K562 (cell line): ENCODE data around the gene GAB1. TPM values are rescaled to one million over a fixed set of nuclear protein-coding genes. Genes with fewer than 3 reads are reported as not detected.

Source experiments
- ATAC-seq: fragments of 200-7000 bp; cut with Tn5 transposase; 3 replicates; pipeline ENCODE4 v1.9.1; 2020; ENCODE audit warnings: moderate library complexity
- BruUV-seq: library from RNA; stranded (reverse); fragments of 400-500 nt; replicated peaks from 2 replicates; lab custom pipeline; 2021; lab: Mats Ljungman, UMichigan
- CTCF ChIA-PET: fragments of 300-600 bp; formaldehyde crosslinking; extraction: SDS; loops from one replicate; lab custom pipeline; 2021; ENCODE audit warnings: low intra/inter-chr PET ratio; lab: Yijun Ruan, JAX
- POLR2A ChIA-PET: fragments of 300-600, 350-650 bp; sonication (Branson Sonifier 250); formaldehyde crosslinking; extraction: SDS; loops from one replicate; lab custom pipeline; 2021; ENCODE audit warnings: antibody characterized with exemption, inconsistent platforms; lab: Yijun Ruan, JAX
- DNase-seq, 4 experiments: peaks; one replicate each; pipeline versions ENCODE4 v3.0.0 to v3.0.0-alpha.2; 2011 to 2018; ENCODE audit warnings: low spot score in 3 of 4, mixed read lengths in 3 of 4; ENCODE audit errors: extremely low read depth in 1 of 4
- FAIRE-seq: peaks from 2 replicates; lab custom pipeline; 2011; peaks lifted over from hg19 to GRCh38; lab: Jason Lieb, UNC
- H2AFZ ChIP-seq: 2 replicates; pipeline ENCODE4 v1.6.0; 2011; ENCODE audit warnings: low read depth, low read length, control low read depth, inconsistent platforms
- H3K27ac ChIP-seq: fragments of 200-600 bp; 3 replicates; pipeline ENCODE4 v1.8.0; 2011; ENCODE audit warnings: low read depth, mild to moderate bottlenecking, control low read depth, inconsistent platforms, low read length, moderate library complexity, mixed read lengths; ENCODE audit errors: extremely low read depth
- H3K27me3 ChIP-seq, 2 experiments: fragments of 300-600 bp in 1 of 2; 2 replicates in 1 of 2; 3 replicates in 1 of 2; pipeline versions ENCODE4 v1.6.0 to v1.8.0; 2011; ENCODE audit warnings: inconsistent platforms in 2 of 2, low read length in 2 of 2, mild to moderate bottlenecking in 1 of 2, mixed read lengths in 1 of 2, moderate library complexity in 1 of 2; ENCODE audit not compliant: control insufficient read depth in 2 of 2, insufficient read depth in 2 of 2
- H3K36me3 ChIP-seq: fragments of 300-600 bp; 3 replicates; pipeline ENCODE4 v1.8.0; 2011; ENCODE audit warnings: mild to moderate bottlenecking, low read length, inconsistent platforms; ENCODE audit not compliant: control insufficient read depth, insufficient read depth
- H3K4me1 ChIP-seq, 2 experiments: fragments of 200-600 bp in 1 of 2; replicated peaks in 1 of 2; 2 replicates in 1 of 2; 3 replicates in 1 of 2; pipeline versions ENCODE4 v1.5.1 to v1.8.0; 2011; ENCODE audit warnings: inconsistent platforms in 2 of 2, low read length in 2 of 2, mild to moderate bottlenecking in 1 of 2, mixed read lengths in 1 of 2, moderate library complexity in 1 of 2; ENCODE audit not compliant: control insufficient read depth in 2 of 2, insufficient read depth in 2 of 2
- H3K4me2 ChIP-seq: 2 replicates; pipeline ENCODE4 v1.6.1; 2011; ENCODE audit warnings: low read length, control low read depth, inconsistent platforms, mixed read lengths; ENCODE audit not compliant: insufficient read depth
- H3K4me3 ChIP-seq: fragments of 200-600 bp; sonication (generic), shearing (Covaris generic); 2 replicates; pipeline ENCODE4 v1.5.1; 2016; ENCODE audit warnings: control low read depth, inconsistent platforms
- H3K79me2 ChIP-seq: fragments of 200-600 bp; 3 replicates; pipeline ENCODE4 v1.8.0; 2011; ENCODE audit warnings: low read length, inconsistent platforms; ENCODE audit not compliant: control insufficient read depth, insufficient read depth
- H3K9ac ChIP-seq, 2 experiments: 2 replicates each; pipeline versions ENCODE4 v1.6.0 to v1.6.1; 2011; ENCODE audit warnings: low read depth in 2 of 2, low read length in 2 of 2, control low read depth in 1 of 2, inconsistent platforms in 1 of 2, mild to moderate bottlenecking in 1 of 2, mixed read lengths in 1 of 2; ENCODE audit not compliant: insufficient read depth in 1 of 2
- H3K9me1 ChIP-seq: one replicate; pipeline ENCODE4 v1.6.0; 2011; ENCODE audit warnings: inconsistent platforms, mild to moderate bottlenecking, low read length, moderate library complexity; ENCODE audit not compliant: control insufficient read depth, insufficient read depth
- H3K9me3 ChIP-seq: replicated peaks from 2 replicates; pipeline ENCODE4 v1.5.1; 2011; ENCODE audit warnings: low read depth, low read length, inconsistent platforms; ENCODE audit not compliant: control insufficient read depth, insufficient read depth
- H4K20me1 ChIP-seq: replicated peaks from 2 replicates; pipeline ENCODE4 v1.6.1; 2011; ENCODE audit warnings: low read length, inconsistent platforms, mixed read lengths; ENCODE audit not compliant: control insufficient read depth, insufficient read depth
- ARID1B ChIP-seq: fragments of 450-650 bp; IDR thresholded peaks from 2 replicates; pipeline ENCODE4 v1.6.1; 2016; ENCODE audit warnings: antibody characterized with exemption, mild to moderate bottlenecking, inconsistent platforms
- CBFA2T3 ChIP-seq: fragments of 450-650 bp; IDR thresholded peaks from 2 replicates; pipeline ENCODE4 v1.6.1; 2017
- CXXC5 ChIP-seq: fragments of 250-450 bp; sonication (Bioruptor Pico); IDR thresholded peaks from 2 replicates; pipeline ENCODE4 v1.8.0; 2022; ENCODE audit warnings: inconsistent platforms, mild to moderate bottlenecking, moderate library complexity
- DPF2 ChIP-seq: fragments of 450-650 bp; IDR thresholded peaks from 2 replicates; pipeline ENCODE4 v1.6.1; 2016
- SMARCA4 ChIP-seq: fragments of 450-650 bp; IDR thresholded peaks from 2 replicates; pipeline ENCODE4 v1.6.1; 2016
- TAL1 ChIP-seq: fragments of 450-650 bp; IDR thresholded peaks from 2 replicates; pipeline ENCODE4 v1.6.1; 2016; ENCODE audit warnings: mild to moderate bottlenecking
- ZNF699 ChIP-seq: fragments of 250-450 bp; sonication (Bioruptor Pico); IDR thresholded peaks from 2 replicates; pipeline ENCODE4 v1.8.0; 2021; ENCODE audit warnings: mild to moderate bottlenecking, moderate library complexity; ENCODE audit not compliant: insufficient replicate concordance
- WGBS: fragments of 100-300 bp; shearing (Covaris generic); methylation state at CpG from one replicate; pipeline ENCODE4 v1.1.6; 2016; ENCODE audit warnings: low coverage, mixed read lengths; ENCODE audit not compliant: insufficient coverage; ENCODE audit errors: missing lambda C conversion rate; 5-methylcytosine and 5-hydroxymethylcytosine counted together
- in situ Hi-C: fragments of 300-500 bp; cut with MboI; formaldehyde crosslinking; loops from 4 replicates; pipeline ENCODE4 v1.15.0; 2018; ENCODE audit warnings: inconsistent platforms, mixed read lengths
- intact Hi-C: fragments of 100-400 bp; cut with micrococcal nuclease; formaldehyde crosslinking; loops from 2 replicates; pipeline ENCODE4 v1.14.2; 2022
- polyA plus RNA-seq, 8 experiments: library from polyadenylated mRNA; depleted of rRNA in 4 of 8; stranded (reverse) in 5 of 8; unstranded in 3 of 8; fragments of >200 nt; fragmentation: Nextera tagmentation in 2 of 8; fragmentation: Illumina TruSeq in 1 of 8; extraction: Ambion mirVana in 2 of 8; extraction: Trizol in 1 of 8; gene quantifications; 2 replicates each; pipeline versions ENCODE4 v1.2.1 to v1.2.3, GENCODE V29; 2011 to 2014; ENCODE audit warnings: inconsistent platforms in 1 of 8, missing spikeins in 1 of 8
- total RNA-seq, 7 experiments: library from RNA; depleted of rRNA in 6 of 7; stranded (reverse); fragments of >200 nt in 6 of 7; fragmentation: Illumina TruSeq in 2 of 7; extraction: Trizol in 2 of 7; gene quantifications; 2 replicates each; pipeline versions ENCODE4 v1.2.1 to v1.2.3, GENCODE V29; 2011 to 2021; ENCODE audit warnings: low replicate concordance in 1 of 7
- TF ChIP-seq, protein P1 (sequence below): sonication (generic); IDR thresholded peaks from 2 replicates; pipeline ENCODE4 v1.6.1; 2016
- TF ChIP-seq, protein P2 (sequence below): IDR thresholded peaks from 2 replicates; pipeline ENCODE4 v1.6.1; 2012; ENCODE audit warnings: low read depth, low read length, improper control_type of control experiment, borderline replicate concordance

GAB1 gene
- total and polyA plus RNA-seq, 9 of the 15 experiments (the other 6 are each of a cell fraction or from before 2014, with no cell fraction given): 1.3 to 14.6 (median 7.5) TPM

DNA sequence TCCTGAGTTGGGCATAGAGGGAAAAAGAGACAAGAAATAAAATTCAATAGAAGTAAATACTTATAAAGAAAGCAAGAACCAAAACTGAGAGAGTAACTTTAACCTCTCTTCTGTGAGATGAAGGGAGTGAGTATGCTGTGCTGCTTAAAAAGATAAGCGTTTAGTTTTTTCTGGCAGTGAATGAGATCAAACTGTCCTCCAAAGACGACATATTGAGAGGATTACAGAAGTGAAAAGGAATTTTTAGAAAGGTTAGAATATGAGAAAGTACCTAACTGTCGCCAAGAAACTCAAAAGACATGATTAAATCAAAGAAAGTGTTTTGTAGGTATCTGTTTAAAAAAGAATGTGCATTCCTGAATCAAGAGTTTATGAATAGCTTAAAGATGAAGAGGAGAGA lies 16.0 kb downstream of the GAB1 start:
- peak overlapping the region in 1 of 2 experiments; percentile 23; a peak in 1 of 4 replicates for H3K9ac ChIP-seq
- TF ChIP-seq CXXC5 (CRISPR knock-in tag): no peak
- peak; percentile 25; the same call in 1 of the 2 replicates for TF ChIP-seq SMARCA4
- TF ChIP-seq, protein P1, sequence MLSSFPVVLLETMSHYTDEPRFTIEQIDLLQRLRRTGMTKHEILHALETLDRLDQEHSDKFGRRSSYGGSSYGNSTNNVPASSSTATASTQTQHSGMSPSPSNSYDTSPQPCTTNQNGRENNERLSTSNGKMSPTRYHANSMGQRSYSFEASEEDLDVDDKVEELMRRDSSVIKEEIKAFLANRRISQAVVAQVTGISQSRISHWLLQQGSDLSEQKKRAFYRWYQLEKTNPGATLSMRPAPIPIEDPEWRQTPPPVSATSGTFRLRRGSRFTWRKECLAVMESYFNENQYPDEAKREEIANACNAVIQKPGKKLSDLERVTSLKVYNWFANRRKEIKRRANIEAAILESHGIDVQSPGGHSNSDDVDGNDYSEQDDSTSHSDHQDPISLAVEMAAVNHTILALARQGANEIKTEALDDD: peak; percentile 54
- peak; percentile 57 for TF ChIP-seq CBFA2T3
- TF ChIP-seq ZNF699 (CRISPR knock-in tag): no peak
- TF ChIP-seq ARID1B: peak; percentile 52; the same call in 1 of the 2 replicates
- TF ChIP-seq TAL1: 0 out of 2 replicates have a peak, but pooled peaks have one; percentile 12
- peak; percentile 59; the same call in 1 of the 2 replicates for TF ChIP-seq DPF2
- TF ChIP-seq, protein P2, sequence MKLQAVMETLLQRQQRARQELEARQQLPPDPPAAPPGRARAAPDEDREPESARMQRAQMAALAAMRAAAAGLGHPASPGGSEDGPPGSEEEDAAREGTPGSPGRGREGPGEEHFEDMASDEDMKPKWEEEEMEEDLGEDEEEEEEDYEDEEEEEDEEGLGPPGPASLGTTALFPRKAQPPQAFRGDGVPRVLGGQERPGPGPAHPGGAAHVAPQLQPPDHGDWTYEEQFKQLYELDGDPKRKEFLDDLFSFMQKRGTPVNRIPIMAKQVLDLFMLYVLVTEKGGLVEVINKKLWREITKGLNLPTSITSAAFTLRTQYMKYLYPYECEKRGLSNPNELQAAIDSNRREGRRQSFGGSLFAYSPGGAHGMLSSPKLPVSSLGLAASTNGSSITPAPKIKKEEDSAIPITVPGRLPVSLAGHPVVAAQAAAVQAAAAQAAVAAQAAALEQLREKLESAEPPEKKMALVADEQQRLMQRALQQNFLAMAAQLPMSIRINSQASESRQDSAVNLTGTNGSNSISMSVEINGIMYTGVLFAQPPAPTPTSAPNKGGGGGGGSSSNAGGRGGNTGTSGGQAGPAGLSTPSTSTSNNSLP: 0 out of 2 replicates have a peak, but pooled peaks have one; percentile 8
- DNase-seq (peak in 2 of 4 experiments; percentile 49 to 55), FAIRE-seq (peak; percentile 26), ATAC-seq (peak; percentile 71)
- ChIA-PET CTCF (no interaction called here), POLR2A (interaction anchor here (1.6 to 2.4 kb wide), 3 partner anchors 9 to 22 kb away, joined by 3 to 11 read pairs (median 4); no protein-coding TSS in a partner anchor)
- peaks cover 16 to 23% of the 10 kb centered on the region in 2 experiments for H3K4me1 ChIP-seq
- no peak overlapping the region for H3K4me3 ChIP-seq
- in situ Hi-C loops (no loop called here), intact Hi-C loops (no loop called here)
- H3K27ac ChIP-seq: peak overlapping the region; percentile 68
- H3K4me2 ChIP-seq: peak overlapping the region; percentile 42
- no peaks in the 10 kb centered on the region for H3K9me1 ChIP-seq
- H3K36me3 ChIP-seq: no peaks in the 10 kb centered on the region
- no peaks in the 10 kb centered on the region for H3K9me3 ChIP-seq
- peaks cover 70% of the 10 kb centered on the region for H3K79me2 ChIP-seq
- H3K27me3 ChIP-seq: no peaks in the 10 kb centered on the region
- WGBS: 0% methylated on average over 3 of the region's 3 CpGs
- no TSS peak for BruUV-seq
- H4K20me1 ChIP-seq: no peaks in the 10 kb centered on the region; the same call in 1 of the 2 replicates
- no peak overlapping the region for H2AFZ ChIP-seq
